SK-N-SH (cell line): ENCODE measurements around the gene ZFC3H1. TPM values are rescaled to one million over a fixed set of nuclear protein-coding genes. Genes with fewer than 3 reads are reported as not detected.

ENCODE experiments used
- CTCF ChIA-PET: fragments of 300-600, 350-600 bp; formaldehyde crosslinking; extraction: SDS; loops from one replicate; lab custom pipeline; 2021; lab: Yijun Ruan, JAX
- POLR2A ChIA-PET: fragments of 350-600 bp; sonication (Branson Sonifier 250); formaldehyde crosslinking; extraction: SDS; loops from one replicate; lab custom pipeline; 2020; ENCODE audit warnings: antibody characterized with exemption, inconsistent platforms; lab: Yijun Ruan, JAX
- DNase-seq: peaks from one replicate; pipeline ENCODE4 v3.0.0; 2012
- H2AFZ ChIP-seq: fragments of 200-600 bp; sonication (generic); 2 replicates; pipeline ENCODE4 v1.8.1; 2016; ENCODE audit warnings: antibody characterized with exemption, mild to moderate bottlenecking, low read depth
- H3F3A ChIP-seq: fragments of 200-600 bp; sonication (generic); replicated peaks from 2 replicates; pipeline ENCODE3; 2016; ENCODE audit warnings: antibody characterized with exemption, mild to moderate bottlenecking; ENCODE audit not compliant: insufficient read depth
- H3K27ac ChIP-seq, 2 experiments: fragments of 200-500 bp in 1 of 2; fragments of 200-600 bp in 1 of 2; sonication (Bioruptor generic) in 1 of 2; sonication (generic), shearing (Covaris generic) in 1 of 2; 2 replicates each; pipeline versions ENCODE4 v1.5.1 to v1.6.1; 2014 to 2016; ENCODE audit warnings: low read depth in 2 of 2, inconsistent platforms in 1 of 2, low read length in 1 of 2, mild to moderate bottlenecking in 1 of 2, mixed read lengths in 1 of 2
- H3K27me3 ChIP-seq: fragments of 200-600 bp; sonication (generic), shearing (Covaris generic); 2 replicates; pipeline ENCODE4 v1.6.1; 2016; ENCODE audit warnings: mixed run types; ENCODE audit not compliant: insufficient read depth
- H3K36me3 ChIP-seq, 2 experiments: fragments of 200-500 bp in 1 of 2; fragments of 200-600 bp in 1 of 2; sonication (Bioruptor generic) in 1 of 2; sonication (generic) in 1 of 2; replicated peaks in 1 of 2; 2 replicates each; pipeline versions ENCODE3 to v1.5.1; 2014 to 2016; ENCODE audit warnings: low read length in 1 of 2, mild to moderate bottlenecking in 1 of 2; ENCODE audit not compliant: insufficient read depth in 2 of 2, control insufficient read depth in 1 of 2
- H3K4me1 ChIP-seq, 2 experiments: fragments of 200-500 bp in 1 of 2; fragments of 200-600 bp in 1 of 2; sonication (Bioruptor generic) in 1 of 2; sonication (generic), shearing (Covaris generic) in 1 of 2; 2 replicates each; pipeline versions ENCODE4 v1.5.1 to v1.6.1; 2014 to 2016; ENCODE audit warnings: low read depth in 1 of 2, low read length in 1 of 2, mixed run types in 1 of 2; ENCODE audit not compliant: insufficient read depth in 2 of 2, control insufficient read depth in 1 of 2
- H3K4me2 ChIP-seq: fragments of 200-600 bp; sonication (generic), shearing (Covaris generic); 2 replicates; pipeline ENCODE4 v1.6.1; 2017; ENCODE audit warnings: mixed run types
- H3K4me3 ChIP-seq, 2 experiments: fragments of 200-500 bp in 1 of 2; fragments of 200-600 bp in 1 of 2; sonication (Bioruptor generic) in 1 of 2; sonication (generic), shearing (Covaris generic) in 1 of 2; 2 replicates each; pipeline versions ENCODE4 v1.5.1 to v1.8.1; 2014 to 2016; ENCODE audit warnings: low read depth in 2 of 2, inconsistent platforms in 1 of 2, low read length in 1 of 2, mild to moderate bottlenecking in 1 of 2, mixed read lengths in 1 of 2, moderate library complexity in 1 of 2
- H3K79me2 ChIP-seq: fragments of 200-600 bp; sonication (generic); 2 replicates; pipeline ENCODE4 v1.8.1; 2017; ENCODE audit warnings: mild to moderate bottlenecking; ENCODE audit not compliant: insufficient read depth
- H3K9ac ChIP-seq: fragments of 200-600 bp; sonication (generic); 2 replicates; pipeline ENCODE4 v1.6.1; 2017; ENCODE audit warnings: mixed run types
- H3K9me2 ChIP-seq: fragments of 200-600 bp; sonication (generic); 2 replicates; pipeline ENCODE4 v1.6.1; 2017; ENCODE audit warnings: mixed run types
- H3K9me3 ChIP-seq: fragments of 200-600 bp; sonication (generic); 2 replicates; pipeline ENCODE4 v1.6.1; 2017; ENCODE audit warnings: mixed run types, mild to moderate bottlenecking, moderate library complexity
- H4K20me1 ChIP-seq: fragments of 200-600 bp; sonication (generic); 2 replicates; pipeline ENCODE4 v1.6.1; 2017; ENCODE audit warnings: mild to moderate bottlenecking, mixed run types; ENCODE audit not compliant: insufficient read depth
- CHD2 ChIP-seq: fragments of 150-350 bp; IDR thresholded peaks from 2 replicates; pipeline ENCODE4 v1.6.1; 2018; ENCODE audit warnings: low read length; ENCODE audit not compliant: partially characterized antibody
- ELF1 ChIP-seq: IDR thresholded peaks from 2 replicates; pipeline ENCODE4 v1.4.0; 2012
- EP300 ChIP-seq, 2 experiments: IDR thresholded peaks; 2 replicates each; pipeline versions ENCODE4 v1.4.0 to v1.6.1; 2012; ENCODE audit warnings: borderline replicate concordance in 1 of 2, low read depth in 1 of 2, low read length in 1 of 2
- FOXM1 ChIP-seq: IDR thresholded peaks from 2 replicates; pipeline ENCODE4 v1.4.0; 2012; ENCODE audit warnings: low read depth, mild to moderate bottlenecking
- GABPA ChIP-seq: IDR thresholded peaks from 2 replicates; pipeline ENCODE4 v1.4.0; 2012; ENCODE audit warnings: low read depth, mild to moderate bottlenecking
- GATA2 ChIP-seq: sonication (generic); formaldehyde crosslinking; IDR thresholded peaks from 2 replicates; pipeline ENCODE4 v1.5.0; 2020; ENCODE audit warnings: mild to moderate bottlenecking, missing genetic modification reagents
- MXI1 ChIP-seq: IDR thresholded peaks from 2 replicates; pipeline ENCODE4 v1.6.1; 2012; ENCODE audit warnings: mild to moderate bottlenecking, low read depth, low read length, improper control_type of control experiment
- NFIC ChIP-seq: IDR thresholded peaks from 2 replicates; pipeline ENCODE4 v1.4.0; 2012; ENCODE audit warnings: borderline replicate concordance
- RAD21 ChIP-seq: IDR thresholded peaks from 2 replicates; pipeline ENCODE4 v1.6.1; 2012; ENCODE audit warnings: mild to moderate bottlenecking, low read length
- RCOR1 ChIP-seq: fragments of 150-350 bp; IDR thresholded peaks from 2 replicates; pipeline ENCODE4 v1.6.1; 2017; ENCODE audit warnings: antibody characterized with exemption, low read length
- SIN3A ChIP-seq: IDR thresholded peaks from 2 replicates; pipeline ENCODE4 v1.6.1; 2012; ENCODE audit warnings: low read depth, mild to moderate bottlenecking, low read length, moderate library complexity, borderline replicate concordance
- SMC3 ChIP-seq: IDR thresholded peaks from 2 replicates; pipeline ENCODE4 v1.6.1; 2012; ENCODE audit warnings: low read depth, low read length, improper control_type of control experiment
- TAF1 ChIP-seq: IDR thresholded peaks from 2 replicates; pipeline ENCODE4 v1.6.1; 2012; ENCODE audit warnings: low read depth, mild to moderate bottlenecking, low read length, moderate library complexity, borderline replicate concordance
- TCF12 ChIP-seq: IDR thresholded peaks from 2 replicates; pipeline ENCODE4 v1.4.0; 2012
- TEAD4 ChIP-seq: IDR thresholded peaks from 2 replicates; pipeline ENCODE4 v1.4.0; 2012; ENCODE audit warnings: mild to moderate bottlenecking, borderline replicate concordance; ENCODE audit not compliant: insufficient read depth
- YY1 ChIP-seq: IDR thresholded peaks from 2 replicates; pipeline ENCODE4 v1.4.0; 2012; ENCODE audit warnings: low read depth, mild to moderate bottlenecking
- polyA plus RNA-seq, 3 experiments: library from polyadenylated mRNA; depleted of rRNA; stranded (reverse); fragments of >200 nt; gene quantifications; 2 replicates each; pipeline ENCODE4 v1.2.3, GENCODE V29; 2012
- TF ChIP-seq, protein P1 (sequence below): IDR thresholded peaks from 2 replicates; pipeline ENCODE4; 2012
- TF ChIP-seq, protein P2 (sequence below): IDR thresholded peaks from 2 replicates; pipeline ENCODE4 v1.4.0; 2012; ENCODE audit warnings: low read depth, borderline replicate concordance
- TF ChIP-seq, protein P3 (sequence below): fragments of 200-600 bp; sonication (generic); IDR thresholded peaks from 2 replicates; pipeline ENCODE4 v1.6.1; 2017; ENCODE audit warnings: antibody characterized with exemption, mild to moderate bottlenecking, moderate library complexity
- TF ChIP-seq, protein P4 (sequence below): fragments of 150-350 bp; IDR thresholded peaks from 2 replicates; pipeline ENCODE4 v1.6.1; 2017; ENCODE audit warnings: antibody characterized with exemption, low read length, low read depth, borderline replicate concordance

Gene ZFC3H1
- polyA plus RNA-seq, 1 of the 3 experiments (the other 2 are of a cell fraction), result 19.1 TPM

DNA sequence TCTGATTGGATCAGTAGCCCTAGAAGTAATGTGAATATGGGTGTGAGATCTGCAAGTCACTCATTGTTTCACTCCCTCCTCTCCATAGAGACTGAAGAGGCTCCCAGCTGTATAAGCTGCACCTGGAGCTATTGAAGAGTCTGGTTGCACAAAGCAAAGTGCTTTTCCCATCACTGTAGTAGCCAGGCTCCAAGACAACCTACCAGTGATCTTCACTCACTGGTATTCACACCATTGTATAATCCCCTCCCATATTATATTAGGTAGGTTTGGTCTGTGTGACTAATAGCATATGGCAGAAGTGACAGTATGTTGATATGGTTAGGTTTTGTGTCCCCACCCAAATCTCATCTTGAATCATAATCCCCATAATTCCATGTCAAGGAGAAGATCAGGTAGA is 64.4 kb downstream of the ZFC3H1 start:
- Histone ChIP-seq H3F3A (no peaks in the 10 kb centered on the region), H3K4me3 (no peak overlapping the region), H3K27me3 (no peaks in the 10 kb centered on the region), H3K4me2 (no peak overlapping the region), H4K20me1 (no peaks in the 10 kb centered on the region), H3K9me2 (no peaks in the 10 kb centered on the region), H3K4me1 (no peaks in the 10 kb centered on the region), H3K27ac (no peak overlapping the region), H3K36me3 (no peaks in the 10 kb centered on the region), H3K79me2 (no peaks in the 10 kb centered on the region), H3K9ac (no peak overlapping the region), H2AFZ (no peak overlapping the region), H3K9me3 (no peaks in the 10 kb centered on the region)
- TF ChIP-seq, protein P1, sequence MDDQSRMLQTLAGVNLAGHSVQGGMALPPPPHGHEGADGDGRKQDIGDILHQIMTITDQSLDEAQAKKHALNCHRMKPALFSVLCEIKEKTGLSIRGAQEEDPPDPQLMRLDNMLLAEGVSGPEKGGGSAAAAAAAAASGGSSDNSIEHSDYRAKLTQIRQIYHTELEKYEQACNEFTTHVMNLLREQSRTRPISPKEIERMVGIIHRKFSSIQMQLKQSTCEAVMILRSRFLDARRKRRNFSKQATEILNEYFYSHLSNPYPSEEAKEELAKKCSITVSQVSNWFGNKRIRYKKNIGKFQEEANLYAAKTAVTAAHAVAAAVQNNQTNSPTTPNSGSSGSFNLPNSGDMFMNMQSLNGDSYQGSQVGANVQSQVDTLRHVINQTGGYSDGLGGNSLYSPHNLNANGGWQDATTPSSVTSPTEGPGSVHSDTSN, result no peak
- TF ChIP-seq TAF1 (no peak), RCOR1 (no peak), GABPA (no peak), SMC3 (no peak), NFIC (no peak), EP300 (IDR thresholded peaks at IDR 0.05; ENCODE audit: borderline replicate concordance in 1 of 2, low read depth in 1 of 2, low read length in 1 of 2) (no peak), FOXM1 (no peak), YY1 (no peak), SIN3A (no peak), ELF1 (no peak), TCF12 (no peak), CHD2 (no peak), TEAD4 (no peak), MXI1 (no peak), GATA2 (CRISPR knock-in tag) (no peak), RAD21 (no peak)
- TF ChIP-seq, protein P2, sequence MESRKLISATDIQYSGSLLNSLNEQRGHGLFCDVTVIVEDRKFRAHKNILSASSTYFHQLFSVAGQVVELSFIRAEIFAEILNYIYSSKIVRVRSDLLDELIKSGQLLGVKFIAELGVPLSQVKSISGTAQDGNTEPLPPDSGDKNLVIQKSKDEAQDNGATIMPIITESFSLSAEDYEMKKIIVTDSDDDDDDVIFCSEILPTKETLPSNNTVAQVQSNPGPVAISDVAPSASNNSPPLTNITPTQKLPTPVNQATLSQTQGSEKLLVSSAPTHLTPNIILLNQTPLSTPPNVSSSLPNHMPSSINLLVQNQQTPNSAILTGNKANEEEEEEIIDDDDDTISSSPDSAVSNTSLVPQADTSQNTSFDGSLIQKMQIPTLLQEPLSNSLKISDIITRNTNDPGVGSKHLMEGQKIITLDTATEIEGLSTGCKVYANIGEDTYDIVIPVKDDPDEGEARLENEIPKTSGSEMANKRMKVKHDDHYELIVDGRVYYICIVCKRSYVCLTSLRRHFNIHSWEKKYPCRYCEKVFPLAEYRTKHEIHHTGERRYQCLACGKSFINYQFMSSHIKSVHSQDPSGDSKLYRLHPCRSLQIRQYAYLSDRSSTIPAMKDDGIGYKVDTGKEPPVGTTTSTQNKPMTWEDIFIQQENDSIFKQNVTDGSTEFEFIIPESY, result no peak
- TF ChIP-seq, protein P3, sequence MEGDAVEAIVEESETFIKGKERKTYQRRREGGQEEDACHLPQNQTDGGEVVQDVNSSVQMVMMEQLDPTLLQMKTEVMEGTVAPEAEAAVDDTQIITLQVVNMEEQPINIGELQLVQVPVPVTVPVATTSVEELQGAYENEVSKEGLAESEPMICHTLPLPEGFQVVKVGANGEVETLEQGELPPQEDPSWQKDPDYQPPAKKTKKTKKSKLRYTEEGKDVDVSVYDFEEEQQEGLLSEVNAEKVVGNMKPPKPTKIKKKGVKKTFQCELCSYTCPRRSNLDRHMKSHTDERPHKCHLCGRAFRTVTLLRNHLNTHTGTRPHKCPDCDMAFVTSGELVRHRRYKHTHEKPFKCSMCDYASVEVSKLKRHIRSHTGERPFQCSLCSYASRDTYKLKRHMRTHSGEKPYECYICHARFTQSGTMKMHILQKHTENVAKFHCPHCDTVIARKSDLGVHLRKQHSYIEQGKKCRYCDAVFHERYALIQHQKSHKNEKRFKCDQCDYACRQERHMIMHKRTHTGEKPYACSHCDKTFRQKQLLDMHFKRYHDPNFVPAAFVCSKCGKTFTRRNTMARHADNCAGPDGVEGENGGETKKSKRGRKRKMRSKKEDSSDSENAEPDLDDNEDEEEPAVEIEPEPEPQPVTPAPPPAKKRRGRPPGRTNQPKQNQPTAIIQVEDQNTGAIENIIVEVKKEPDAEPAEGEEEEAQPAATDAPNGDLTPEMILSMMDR, result no peak
- TF ChIP-seq, protein P4, sequence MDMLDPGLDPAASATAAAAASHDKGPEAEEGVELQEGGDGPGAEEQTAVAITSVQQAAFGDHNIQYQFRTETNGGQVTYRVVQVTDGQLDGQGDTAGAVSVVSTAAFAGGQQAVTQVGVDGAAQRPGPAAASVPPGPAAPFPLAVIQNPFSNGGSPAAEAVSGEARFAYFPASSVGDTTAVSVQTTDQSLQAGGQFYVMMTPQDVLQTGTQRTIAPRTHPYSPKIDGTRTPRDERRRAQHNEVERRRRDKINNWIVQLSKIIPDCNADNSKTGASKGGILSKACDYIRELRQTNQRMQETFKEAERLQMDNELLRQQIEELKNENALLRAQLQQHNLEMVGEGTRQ, result no peak
- ChIA-PET POLR2A (no interaction called here), CTCF (no interaction called here)
- no peak for DNase-seq
